PC-3 (cell line): ENCODE data around the gene HEYL. TPM values are rescaled to one million over a fixed set of nuclear protein-coding genes. Genes with fewer than 3 reads are reported as not detected.
A peak's percentile ranks its signal among the peaks of the same experiment; 100 is the strongest.

Experiments
- ATAC-seq: fragments of 200-7000 bp; cut with Tn5 transposase; 2 replicates; pipeline ENCODE4 v1.9.1; 2020; ENCODE audit warnings: mild to moderate bottlenecking, moderate library complexity
- BruUV-seq: library from RNA; stranded (reverse); fragments of 400-500 nt; replicated peaks from 2 replicates; lab custom pipeline; 2021; lab: Mats Ljungman, UMichigan
- CTCF ChIA-PET: fragments of 300-600 bp; sonication (Branson Sonifier 250); formaldehyde crosslinking; loops from one replicate; lab custom pipeline; 2022; ENCODE audit warnings: antibody characterized with exemption; lab: Charles Lee
- POLR2A ChIA-PET: fragments of 300-600 bp; sonication (Branson Sonifier 250); formaldehyde crosslinking; loops from one replicate; lab custom pipeline; 2022; ENCODE audit warnings: antibody characterized with exemption; ENCODE audit not compliant: unreplicated experiment; lab: Charles Lee
- DNase-seq: peaks from one replicate; pipeline ENCODE4 v3.0.0-alpha.2; 2015
- H2AFZ ChIP-seq: fragments of 300-600 bp; sonication (generic); 2 replicates; pipeline ENCODE4 v1.6.0; 2016; ENCODE audit warnings: antibody characterized with exemption, low read length
- H3F3A ChIP-seq: fragments of 300-600 bp; sonication (generic); one replicate; pipeline ENCODE4 v1.6.0; 2017; ENCODE audit warnings: antibody characterized with exemption, low read length, control low read depth, mild to moderate bottlenecking; ENCODE audit not compliant: unreplicated experiment
- H3K27ac ChIP-seq: fragments of 300-600 bp; sonication (generic); 2 replicates; pipeline ENCODE4 v1.5.1; 2016; ENCODE audit warnings: mild to moderate bottlenecking, low read length
- H3K27me3 ChIP-seq: fragments of 300-600 bp; sonication (generic); 2 replicates; pipeline ENCODE4 v1.6.1; 2016; ENCODE audit warnings: low read length, mixed read lengths
- H3K36me3 ChIP-seq: fragments of 300-600 bp; sonication (generic); 2 replicates; pipeline ENCODE4 v1.6.1; 2016; ENCODE audit warnings: low read depth, mixed run types, low read length, mixed read lengths
- H3K4me1 ChIP-seq: fragments of 300-600 bp; sonication (generic); 2 replicates; pipeline ENCODE4 v1.5.1; 2016; ENCODE audit warnings: low read length; ENCODE audit not compliant: insufficient read depth
- H3K4me2 ChIP-seq: fragments of 300-600 bp; sonication (generic); 2 replicates; pipeline ENCODE4 v1.6.0; 2016; ENCODE audit warnings: low read length
- H3K4me3 ChIP-seq: fragments of 300-600 bp; sonication (generic); 2 replicates; pipeline ENCODE4 v1.5.1; 2016; ENCODE audit warnings: mild to moderate bottlenecking, low read length, mixed read lengths
- H3K79me2 ChIP-seq: fragments of 300-600 bp; sonication (generic); 2 replicates; pipeline ENCODE4 v1.6.1; 2017; ENCODE audit warnings: low read length, mixed read lengths
- H3K9ac ChIP-seq: fragments of 300-600 bp; sonication (generic); 2 replicates; pipeline ENCODE4 v1.6.0; 2016; ENCODE audit warnings: mild to moderate bottlenecking, low read length
- H3K9me2 ChIP-seq: fragments of 300-600 bp; sonication (generic); replicated peaks from 2 replicates; pipeline ENCODE4 v1.6.1; 2016; ENCODE audit warnings: mixed run types, low read length, mixed read lengths
- H3K9me3 ChIP-seq: fragments of 300-600 bp; sonication (generic); 2 replicates; pipeline ENCODE4 v1.6.1; 2016; ENCODE audit warnings: low read length, mixed read lengths
- H4K20me1 ChIP-seq: fragments of 300-600 bp; sonication (generic); 2 replicates; pipeline ENCODE4 v1.6.1; 2016; ENCODE audit warnings: low read length, mixed read lengths
- CTCF ChIP-seq: fragments of 300-600 bp; sonication (generic); conservative IDR thresholded peaks from 2 replicates; pipeline ENCODE4 v1.5.1; 2017; ENCODE audit warnings: antibody characterized with exemption, low read depth, mild to moderate bottlenecking, low read length
- EZH2 ChIP-seq: fragments of 300-600 bp; sonication (generic); IDR thresholded peaks from one replicate; pipeline ENCODE4 v1.6.1; 2017; ENCODE audit warnings: antibody characterized with exemption, mild to moderate bottlenecking, low read length; ENCODE audit not compliant: unreplicated experiment
- EZH2phosphoT487 ChIP-seq: fragments of 300-600 bp; sonication (generic); IDR thresholded peaks from 2 replicates; pipeline ENCODE4 v1.6.1; 2018; ENCODE audit warnings: mild to moderate bottlenecking, antibody characterized with exemption, low read length, borderline replicate concordance
- intact Hi-C: fragments of 100-400 bp; cut with micrococcal nuclease; formaldehyde crosslinking; loops from 2 replicates; pipeline ENCODE4 v1.9.0; 2023
- total RNA-seq: library from RNA; depleted of rRNA; stranded (reverse); fragments of >200 nt; gene quantifications from 2 replicates; pipeline ENCODE4 v1.2.3, GENCODE V29; 2014

The HEYL gene
- total RNA-seq, 1 experiment from 2014 or later, result not detected

DNA sequence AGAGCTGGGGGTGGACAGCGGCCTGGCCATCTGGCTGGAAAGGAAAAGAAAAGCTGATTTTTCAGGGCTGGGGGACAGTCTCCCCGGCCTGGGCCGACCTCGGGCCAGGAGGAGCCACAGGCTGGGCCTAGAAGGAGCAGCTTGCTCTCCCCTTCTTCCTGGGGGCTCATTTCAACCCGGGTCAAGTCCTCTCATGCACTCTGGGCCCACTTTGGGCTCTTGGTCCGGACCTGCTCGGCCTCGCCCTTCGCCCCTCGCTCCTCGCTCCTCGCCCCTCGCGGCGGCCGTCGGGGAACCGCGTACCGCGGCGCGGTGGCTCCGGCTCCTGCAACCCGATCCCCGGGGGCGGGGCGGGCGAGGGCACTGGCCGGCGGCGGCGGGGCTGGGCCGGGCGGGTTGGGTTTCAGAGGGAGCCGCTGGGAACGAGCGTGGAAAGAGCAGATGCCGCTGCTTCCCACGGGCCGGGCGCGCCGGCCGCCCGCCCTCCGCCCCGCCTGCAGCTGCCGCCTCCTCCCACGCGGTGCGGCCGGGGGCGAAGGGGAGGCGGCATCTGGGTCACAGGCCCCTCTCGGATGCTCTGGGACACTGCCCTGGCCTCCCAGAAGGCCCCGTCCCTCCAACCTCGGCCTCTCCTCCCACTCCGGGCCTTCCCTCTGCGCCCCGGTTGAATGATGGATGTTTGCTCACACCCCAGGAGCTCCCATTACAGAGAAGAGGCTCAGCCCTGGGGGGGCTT, 6.6 kb downstream of the HEYL start:
- H3K79me2 ChIP-seq, result no peaks in the 10 kb centered on the region
- DNase-seq, result peak; percentile 39
- H3K9me3 ChIP-seq, result no peaks in the 10 kb centered on the region
- intact Hi-C loops, result no loop called here
- H3K27ac ChIP-seq, result no peak overlapping the region
- peak overlapping the region; percentile 68 for H2AFZ ChIP-seq
- peak; percentile 89 for ATAC-seq
- no TSS peak for BruUV-seq
- TF ChIP-seq CTCF (no peak), EZH2phosphoT487 (no peak), EZH2 (no peak)
- peak overlapping the region; percentile 17; the same call in 1 of the 2 replicates for H3K9ac ChIP-seq
- H3K4me1 ChIP-seq, result no peaks in the 10 kb centered on the region
- no peaks in the 10 kb centered on the region for H3F3A ChIP-seq
- H3K36me3 ChIP-seq, result no peaks in the 10 kb centered on the region
- no peak overlapping the region; the same call in 1 of the 2 replicates for H3K4me3 ChIP-seq
- H3K4me2 ChIP-seq, result peak overlapping the region; percentile 73
- ChIA-PET CTCF (no interaction called here), POLR2A (no interaction called here)
- H4K20me1 ChIP-seq, result no peaks in the 10 kb centered on the region
- peaks cover 13% of the 10 kb centered on the region for H3K27me3 ChIP-seq
- H3K9me2 ChIP-seq, result no peaks in the 10 kb centered on the region

- Histone ChIP-seq H3K79me2 (no peaks in the 10 kb centered on the region), H3K27me3 (peaks cover 13% of the 10 kb centered on the region), H3K4me2 (no peak overlapping the region), H3K4me1 (no peaks in the 10 kb centered on the region), H3K27ac (no peak overlapping the region), H3K9me2 (no peaks in the 10 kb centered on the region), H3F3A (no peaks in the 10 kb centered on the region), H3K9me3 (no peaks in the 10 kb centered on the region), H2AFZ (peak overlapping the region; percentile 50; the same call in 1 of the 2 replicates), H4K20me1 (no peaks in the 10 kb centered on the region), H3K9ac (no peak overlapping the region), H3K4me3 (no peak overlapping the region), H3K36me3 (no peaks in the 10 kb centered on the region)
- no TSS peak for BruUV-seq
- TF ChIP-seq EZH2 (no peak), EZH2phosphoT487 (no peak), CTCF (no peak)
- DNase-seq (no peak), ATAC-seq (no peak)
- POLR2A ChIA-PET, result no interaction called here
- CTCF ChIA-PET, result no interaction called here
- intact Hi-C loops, result no loop called here
Observed at GRCh38 chr1:39632323-39632681, 7.1 kb downstream of the HEYL start.
